COLO668 (cell line): ENCODE data around the gene ARHGEF10L.

Experiments used
- DNase-seq: peaks from one replicate; lab custom pipeline; 2025; ENCODE audit not compliant: unreplicated experiment; lab: John Stamatoyannopoulos, UW

Gene ARHGEF10L

GRCh38 chr1:17630048-17630830 is 90.7 kb downstream of the ARHGEF10L start:
- no peak for DNase-seq

- no peak for DNase-seq
Observed at GRCh38 chr1:17630986-17631385, 91.5 kb downstream of the ARHGEF10L start.

- no peak for DNase-seq
Observed at GRCh38 chr1:17631410-17631809, 91.9 kb downstream of the ARHGEF10L start.

- no peak for DNase-seq
Observed at GRCh38 chr1:17632106-17632505, 92.6 kb downstream of the ARHGEF10L start.

GRCh38 chr1:17632541-17633184 is 93.2 kb downstream of the ARHGEF10L start:
- DNase-seq, result no peak

- peak; percentile 20 for DNase-seq
Observed at GRCh38 chr1:17633654-17634053, 94.2 kb downstream of the ARHGEF10L start.

- no peak for DNase-seq
Observed at GRCh38 chr1:17635276-17635675, 95.8 kb downstream of the ARHGEF10L start.

- no peak for DNase-seq
Observed at GRCh38 chr1:17635811-17636210, 96.3 kb downstream of the ARHGEF10L start.

GRCh38 chr1:17636612-17637011 is 97.1 kb downstream of the ARHGEF10L start:
- DNase-seq, result no peak

- DNase-seq, result no peak
Observed at GRCh38 chr1:17637055-17637454, 97.6 kb downstream of the ARHGEF10L start.

GRCh38 chr1:17639703-17640340 is 100.3 kb downstream of the ARHGEF10L start:
- no peak for DNase-seq

GRCh38 chr1:17640393-17640792 is 100.9 kb downstream of the ARHGEF10L start:
- DNase-seq, result no peak

GRCh38 chr1:17640975-17641374 is 101.5 kb downstream of the ARHGEF10L start:
- DNase-seq, result no peak

GRCh38 chr1:17642169-17642568 is 102.7 kb downstream of the ARHGEF10L start:
- DNase-seq, result no peak

- DNase-seq, result no peak
Observed at GRCh38 chr1:17642943-17643342, 103.4 kb downstream of the ARHGEF10L start.

GRCh38 chr1:17643861-17644703 is 104.6 kb downstream of the ARHGEF10L start:
- DNase-seq, result no peak

- DNase-seq, result no peak
Observed at GRCh38 chr1:17645068-17645911, 105.8 kb downstream of the ARHGEF10L start.

- no peak for DNase-seq
Observed at GRCh38 chr1:17646444-17647280, 107.2 kb downstream of the ARHGEF10L start.

- DNase-seq, result no peak
Observed at GRCh38 chr1:17648457-17649145, 109.1 kb downstream of the ARHGEF10L start.
